GM19099 (cell line): ENCODE data around the gene SLC1A2.

Experiments
- POLR2A ChIP-seq: IDR thresholded peaks from 3 replicates; pipeline ENCODE4 v1.6.1; 2011; ENCODE audit warnings: low read depth; ENCODE audit not compliant: insufficient read length; ENCODE audit errors: extremely low read depth

The SLC1A2 gene

GRCh38 chr11:35419184-35419829 lies at the start of gene SLC1A2:
SLC1A2 (minus strand) TSS chr11:35419558; CDS start chr11:35418966, 592 bp downstream.
- no peak for TF ChIP-seq POLR2A

DNA sequence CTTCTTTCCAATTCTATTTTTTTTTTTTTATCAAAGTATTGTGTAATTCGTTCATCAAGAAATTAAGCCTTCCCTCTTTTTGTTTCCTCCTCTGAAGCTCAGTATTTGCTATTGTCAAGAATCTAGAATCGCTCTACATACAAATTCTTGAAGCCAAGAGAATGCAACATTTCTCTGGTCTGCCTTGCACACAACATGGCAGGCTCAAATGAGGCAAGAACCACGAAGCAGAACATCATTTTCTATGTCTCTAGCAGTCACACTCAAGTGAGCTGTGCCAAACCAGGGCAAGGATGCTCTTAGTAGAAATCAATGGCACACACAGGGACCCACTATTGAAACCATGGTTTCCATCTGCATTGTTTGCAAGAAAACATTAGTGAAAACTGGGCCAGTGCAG lies 46.7 kb upstream of the SLC1A2 start:
- TF ChIP-seq POLR2A = no peak

DNA sequence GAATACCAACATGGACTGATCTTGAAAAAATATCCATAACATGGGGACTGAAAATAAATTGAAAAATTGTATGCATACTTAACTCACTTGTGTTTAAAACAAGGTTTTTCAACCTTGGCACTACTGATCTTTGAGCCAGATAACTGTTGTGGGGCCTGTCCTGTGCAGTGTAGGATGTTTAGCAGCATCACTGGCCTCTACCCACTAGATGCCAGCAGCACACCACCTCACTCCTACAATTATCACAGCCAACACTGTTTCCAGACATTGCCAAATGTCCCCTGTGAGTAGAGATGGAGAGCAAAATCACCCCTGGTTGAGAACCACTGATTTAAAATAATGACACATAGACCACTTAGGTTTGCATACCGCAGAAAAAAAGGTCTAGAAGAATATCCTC lies 45.0 kb upstream of the SLC1A2 start:
- no peak for TF ChIP-seq POLR2A

DNA sequence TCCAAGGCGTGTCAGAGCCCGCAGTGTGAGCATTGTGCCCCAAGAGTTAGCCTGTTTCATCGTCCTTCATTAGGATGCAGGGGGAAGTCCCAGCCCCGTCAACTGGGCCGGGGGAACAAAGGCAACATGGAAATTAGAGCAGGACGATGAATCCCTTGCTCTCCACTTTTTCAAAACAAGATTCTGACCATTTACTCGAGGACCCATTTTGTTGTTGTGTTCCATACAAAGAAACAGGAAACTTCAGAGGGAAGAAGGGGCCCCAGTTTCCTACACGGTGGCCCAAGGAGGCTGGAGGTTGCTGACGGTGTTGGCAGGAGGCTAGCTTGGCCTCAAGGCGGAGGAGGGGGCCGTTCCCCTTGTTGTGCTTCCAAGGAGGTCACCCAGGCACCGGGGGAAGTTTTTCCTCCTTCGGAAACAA lies 44.0 kb upstream of the SLC1A2 start:
- no peak for TF ChIP-seq POLR2A

GRCh38 chr11:35461917-35462538 lies 42.7 kb upstream of the SLC1A2 start:
- no peak for TF ChIP-seq POLR2A

DNA sequence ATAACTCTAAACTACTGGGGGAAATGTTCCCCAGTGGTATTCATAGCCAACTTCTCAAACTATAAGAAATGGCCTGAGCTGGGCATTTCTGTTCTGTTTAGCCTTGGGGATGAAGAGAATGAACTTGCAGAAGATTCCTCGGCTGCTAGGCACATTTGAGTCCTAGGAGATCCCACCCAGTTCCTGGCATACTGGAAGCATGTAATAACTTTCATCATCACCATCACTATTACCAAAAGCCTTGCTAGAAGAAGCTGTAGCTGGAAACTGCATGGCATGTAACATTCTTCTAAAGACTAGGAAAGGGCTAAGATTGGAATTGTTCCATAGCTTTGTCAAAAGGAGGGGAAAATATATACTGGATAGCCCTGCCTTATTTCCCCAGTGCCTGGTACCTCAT lies 40.1 kb upstream of the SLC1A2 start:
- TF ChIP-seq POLR2A = no peak

GRCh38 chr11:35458846-35459245 lies 39.5 kb upstream of the SLC1A2 start:
- TF ChIP-seq POLR2A = no peak

GRCh38 chr11:35454362-35454761 lies 35.0 kb upstream of the SLC1A2 start:
- TF ChIP-seq POLR2A = no peak

DNA sequence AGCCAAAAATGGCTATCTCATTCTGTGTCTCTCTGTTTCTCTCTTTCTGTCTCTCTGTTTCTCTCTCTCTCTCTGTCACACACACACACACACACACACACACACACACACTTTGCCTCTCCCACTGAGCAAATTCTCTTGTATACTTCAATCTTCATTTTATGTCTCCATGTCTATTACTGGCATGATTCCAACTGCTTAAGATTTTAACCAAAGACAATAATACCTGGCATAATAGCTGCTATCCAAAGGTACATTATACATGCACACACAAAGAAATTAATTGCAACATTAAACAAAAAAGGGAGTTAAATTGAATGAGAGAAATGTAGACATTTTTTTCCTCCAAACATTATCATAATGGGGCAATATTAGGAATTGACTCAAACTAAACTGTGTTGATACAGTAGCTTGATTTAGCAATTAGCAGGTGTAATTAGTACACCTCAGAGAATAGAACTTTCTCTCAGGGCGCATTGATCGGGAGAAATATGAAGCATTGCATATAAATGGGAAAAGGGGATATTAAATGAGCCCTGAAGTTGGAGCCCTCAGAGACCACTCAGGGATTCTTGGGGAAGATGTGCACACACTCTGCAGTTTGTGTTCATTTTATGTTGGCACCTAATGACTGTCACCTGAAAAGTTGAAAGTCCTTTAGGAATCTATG lies 17.4 kb upstream of the SLC1A2 start:
- no peak for TF ChIP-seq POLR2A

GRCh38 chr11:35433588-35433987 lies 14.2 kb upstream of the SLC1A2 start:
- TF ChIP-seq POLR2A = no peak

DNA sequence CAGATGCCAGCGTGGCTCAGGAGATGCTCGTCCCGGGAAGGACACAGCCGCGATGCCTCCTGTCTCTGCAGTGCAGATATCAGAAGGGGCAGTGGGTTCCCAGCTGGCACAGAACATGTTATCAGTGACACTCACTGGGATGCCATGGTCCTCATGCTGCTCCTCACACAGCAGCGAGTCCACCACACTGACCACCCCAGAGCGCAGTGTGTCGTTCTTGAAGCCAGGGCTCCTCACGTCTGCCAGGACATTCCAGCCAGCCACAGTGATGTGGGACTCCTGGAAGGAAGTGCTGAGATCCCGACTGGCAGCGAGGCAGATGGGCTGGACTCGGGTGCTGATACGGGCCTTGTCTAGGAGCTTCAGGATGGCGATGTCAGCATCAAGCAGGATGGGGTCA lies 13.1 kb upstream of the SLC1A2 start:
- no peak for TF ChIP-seq POLR2A

GRCh38 chr11:35427071-35427470 lies 7.7 kb upstream of the SLC1A2 start:
- TF ChIP-seq POLR2A = no peak

DNA sequence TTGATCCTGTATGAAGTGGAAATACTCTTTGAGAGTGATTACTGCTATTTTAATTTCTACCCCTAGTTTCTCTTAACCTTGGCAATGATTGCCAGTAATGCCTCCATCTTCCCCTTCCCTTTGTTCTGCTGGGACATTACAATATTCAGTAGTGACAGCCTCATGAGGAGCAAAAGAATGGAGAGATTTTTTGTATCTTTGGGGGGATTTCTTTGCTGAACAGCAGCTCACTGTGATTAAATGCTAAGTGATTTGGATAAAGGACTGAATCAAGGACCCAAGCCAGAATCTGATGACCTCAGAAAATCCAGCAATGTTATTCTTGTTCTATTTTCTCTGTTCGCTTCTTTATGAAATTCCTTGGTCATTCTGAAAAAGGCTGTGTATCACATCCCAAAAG lies 7.0 kb upstream of the SLC1A2 start:
- no peak for TF ChIP-seq POLR2A

DNA sequence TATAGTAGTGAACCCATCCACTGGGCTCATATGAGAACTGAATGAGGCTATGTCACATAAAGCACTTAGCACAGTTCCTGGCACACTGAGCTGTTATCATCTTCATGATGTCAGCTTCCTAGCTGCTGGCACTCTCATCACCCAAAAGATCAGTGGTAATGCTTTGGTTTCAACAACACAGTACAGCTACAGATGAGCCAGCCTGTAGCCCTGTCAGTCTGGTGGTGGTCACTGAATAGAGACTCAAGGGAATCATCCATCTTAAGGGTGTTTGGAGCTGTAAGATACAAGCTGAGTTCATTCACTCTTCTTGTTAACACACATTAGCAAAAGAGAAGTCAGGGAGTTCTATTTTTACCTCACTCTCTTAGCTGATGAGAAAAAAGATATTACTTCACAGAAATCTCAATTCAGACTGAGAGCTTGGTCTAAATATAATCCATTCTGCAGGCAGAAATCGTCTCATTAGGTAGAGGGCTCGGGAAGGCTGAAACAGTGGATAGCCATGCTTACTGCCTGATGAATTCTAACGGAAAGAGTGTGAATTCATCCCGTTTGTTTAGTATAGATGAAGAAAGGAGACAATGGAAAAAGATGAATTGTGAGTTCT lies 6.3 kb upstream of the SLC1A2 start:
- no peak for TF ChIP-seq POLR2A

DNA sequence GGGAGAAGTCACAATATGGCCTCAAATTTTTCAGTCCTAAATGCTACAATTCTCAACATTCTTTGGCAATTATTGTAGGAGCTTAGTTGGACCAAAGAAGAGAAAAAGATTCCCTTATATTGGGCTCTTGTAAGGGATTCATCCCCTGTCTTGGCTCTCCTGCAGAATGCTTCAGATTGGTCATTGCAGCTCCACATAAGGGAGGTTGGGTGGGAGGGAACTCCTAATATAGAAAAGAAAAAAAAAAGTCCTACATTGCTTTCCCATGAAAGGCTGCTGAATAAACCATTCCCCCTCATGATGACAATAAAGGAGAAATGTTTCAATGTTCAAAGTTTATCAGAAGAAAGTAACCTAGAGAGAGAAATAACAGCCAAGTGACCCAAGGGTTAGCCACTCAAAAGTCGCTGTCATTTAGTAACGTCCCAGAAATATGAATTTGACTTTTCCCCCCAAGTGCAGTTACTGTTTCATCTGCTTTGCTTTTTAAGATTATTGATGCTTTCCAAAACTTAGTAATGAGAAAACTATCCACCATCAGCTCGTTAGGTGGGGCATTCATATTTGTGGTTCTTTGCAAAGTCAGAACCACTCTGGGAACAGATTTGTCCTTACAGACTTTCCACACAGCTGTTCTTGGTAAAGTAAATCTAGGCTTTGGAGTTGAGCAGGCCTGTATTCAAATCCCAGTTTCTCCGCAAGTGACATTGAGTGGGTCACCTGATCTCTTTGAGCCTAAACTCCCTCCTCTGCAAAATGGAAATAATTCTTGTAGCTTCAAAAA lies 5.0 kb upstream of the SLC1A2 start:
- no peak for TF ChIP-seq POLR2A

- TF ChIP-seq POLR2A = no peak
These were observed 1.0 kb upstream of the SLC1A2 start for GRCh38 chr11:35420371-35420770.

DNA sequence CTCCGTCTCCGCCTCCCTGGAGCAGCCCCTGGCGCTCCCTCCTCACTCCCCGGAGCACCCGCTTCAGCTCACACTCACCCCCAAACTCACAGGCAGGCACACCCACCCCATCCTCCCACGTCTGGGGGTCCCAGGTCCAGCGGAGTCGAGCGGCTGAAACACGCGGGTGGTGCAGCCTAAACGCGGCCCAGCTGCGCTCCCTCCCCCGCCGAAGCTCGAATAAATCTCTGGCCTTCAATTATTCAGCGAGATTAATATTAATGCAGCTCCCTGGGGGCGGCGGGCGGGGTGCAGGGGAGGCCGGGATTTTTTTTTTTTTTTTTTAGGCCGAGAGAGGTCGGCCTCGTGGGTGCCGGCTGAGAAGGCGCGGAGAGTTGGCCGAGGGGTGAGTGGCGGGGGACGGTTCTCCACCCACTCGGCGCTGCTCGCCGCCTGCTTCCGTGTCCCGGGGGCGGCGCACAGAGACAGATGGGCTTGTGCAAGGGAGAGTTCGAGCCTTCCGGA lies 524 bp upstream of the SLC1A2 start:
- TF ChIP-seq POLR2A = no peak
